Mesenchymal stem cell (in vitro differentiated cells and primary cell): ENCODE results near the gene TENM4.

Experiments
- DNase-seq: peaks from one replicate; pipeline ENCODE4 v3.0.0-alpha.2; 2013
- H2AFZ ChIP-seq: one replicate; pipeline ENCODE4 v1.6.1; 2013; ENCODE audit warnings: low read depth, mild to moderate bottlenecking, control low read depth, inconsistent platforms, low read length, moderate library complexity
- H2AK5ac ChIP-seq: 2 replicates; pipeline ENCODE4 v1.6.1; 2013; ENCODE audit warnings: low read length, moderate library complexity, mild to moderate bottlenecking, inconsistent platforms; ENCODE audit not compliant: severe bottlenecking
- H2BK120ac ChIP-seq: one replicate; pipeline ENCODE4 v1.6.1; 2013; ENCODE audit warnings: low read depth, mild to moderate bottlenecking, inconsistent platforms, low read length, moderate library complexity
- H2BK12ac ChIP-seq, 2 experiments: one replicate each; pipeline ENCODE4 v1.6.1; 2013; ENCODE audit warnings: inconsistent platforms in 2 of 2, low read length in 2 of 2, mild to moderate bottlenecking in 2 of 2, moderate library complexity in 2 of 2, control low read depth in 1 of 2
- H2BK15ac ChIP-seq: one replicate; pipeline ENCODE4 v1.6.1; 2013; ENCODE audit warnings: mild to moderate bottlenecking, low read depth, inconsistent platforms; ENCODE audit not compliant: poor library complexity, severe bottlenecking
- H2BK5ac ChIP-seq: 2 replicates; pipeline ENCODE4 v1.6.1; 2013; ENCODE audit warnings: low read depth, mild to moderate bottlenecking, low read length, control low read depth, inconsistent platforms; ENCODE audit not compliant: poor library complexity, severe bottlenecking
- H3K14ac ChIP-seq, 2 experiments: one replicate each; pipeline ENCODE4 v1.6.1; 2013; ENCODE audit warnings: inconsistent platforms in 2 of 2, low read length in 2 of 2, control low read depth in 1 of 2, mild to moderate bottlenecking in 1 of 2, moderate library complexity in 1 of 2
- H3K18ac ChIP-seq, 2 experiments: one replicate each; pipeline ENCODE4 v1.6.1; 2013; ENCODE audit warnings: inconsistent platforms in 2 of 2, low read length in 2 of 2, control low read depth in 1 of 2, low read depth in 1 of 2, mild to moderate bottlenecking in 1 of 2
- H3K23ac ChIP-seq, 2 experiments: one replicate each; pipeline ENCODE4 v1.6.1; 2013; ENCODE audit warnings: inconsistent platforms in 2 of 2, low read length in 2 of 2, mild to moderate bottlenecking in 2 of 2, moderate library complexity in 2 of 2, control low read depth in 1 of 2
- H3K27ac ChIP-seq: 2 replicates; pipeline ENCODE4 v1.5.1; 2013; ENCODE audit warnings: mild to moderate bottlenecking, moderate library complexity, low read length, control low read depth, inconsistent platforms; ENCODE audit not compliant: poor library complexity, severe bottlenecking
- H3K27me3 ChIP-seq, 2 experiments: 2 replicates each; pipeline versions ENCODE4 v1.6.1 to v1.7.0; 2013; ENCODE audit warnings: low read length in 2 of 2, mild to moderate bottlenecking in 2 of 2, moderate library complexity in 2 of 2, control low read depth in 1 of 2, inconsistent platforms in 1 of 2; ENCODE audit not compliant: control insufficient read depth in 1 of 2, insufficient read depth in 1 of 2
- H3K36me3 ChIP-seq, 2 experiments: 2 replicates each; pipeline versions ENCODE4 v1.6.1 to v1.7.0; 2013; ENCODE audit warnings: low read length in 2 of 2, control low read depth in 1 of 2, inconsistent platforms in 1 of 2, low read depth in 1 of 2, mild to moderate bottlenecking in 1 of 2; ENCODE audit not compliant: insufficient read depth in 2 of 2, control insufficient read depth in 1 of 2
- H3K4ac ChIP-seq, 2 experiments: one replicate each; pipeline ENCODE4 v1.6.1; 2013; ENCODE audit warnings: inconsistent platforms in 2 of 2, low read length in 2 of 2, mild to moderate bottlenecking in 2 of 2, moderate library complexity in 2 of 2, control low read depth in 1 of 2, low read depth in 1 of 2
- H3K4me1 ChIP-seq: 2 replicates; pipeline ENCODE4 v1.6.1; 2013; ENCODE audit warnings: low read depth, low read length, control low read depth; ENCODE audit not compliant: control insufficient read depth, insufficient read depth
- H3K4me2 ChIP-seq: 2 replicates; pipeline ENCODE4 v1.6.1; 2013; ENCODE audit warnings: low read length, mild to moderate bottlenecking, inconsistent platforms; ENCODE audit not compliant: poor library complexity, severe bottlenecking
- H3K4me3 ChIP-seq, 2 experiments: 2 replicates each; pipeline versions ENCODE4 v1.5.1 to v1.7.0; 2013; ENCODE audit warnings: low read length in 2 of 2, mild to moderate bottlenecking in 2 of 2, control low read depth in 1 of 2, low read depth in 1 of 2; ENCODE audit not compliant: insufficient read depth in 1 of 2
- H3K79me1 ChIP-seq: replicated peaks from 2 replicates; pipeline ENCODE4 v1.6.1; 2013; ENCODE audit warnings: mild to moderate bottlenecking, control low read depth, low read length, inconsistent platforms; ENCODE audit not compliant: poor library complexity, severe bottlenecking
- H3K9ac ChIP-seq: 2 replicates; pipeline ENCODE4 v1.7.0; 2013; ENCODE audit warnings: mild to moderate bottlenecking, low read length, moderate library complexity
- H3K9me3 ChIP-seq: 2 replicates; pipeline ENCODE4 v1.7.0; 2013; ENCODE audit warnings: mild to moderate bottlenecking, low read length; ENCODE audit not compliant: control insufficient read depth
- H4K8ac ChIP-seq: one replicate; pipeline ENCODE4 v1.6.1; 2013; ENCODE audit warnings: inconsistent platforms, mild to moderate bottlenecking, low read length, moderate library complexity
- H4K91ac ChIP-seq: one replicate; pipeline ENCODE4 v1.6.1; 2013; ENCODE audit warnings: mild to moderate bottlenecking, low read length, inconsistent platforms
- WGBS: methylation state at CpG from one replicate; pipeline ENCODE4 v1.1.7; 2013; ENCODE audit warnings: mixed read lengths; 5-methylcytosine and 5-hydroxymethylcytosine counted together

Gene TENM4

DNA sequence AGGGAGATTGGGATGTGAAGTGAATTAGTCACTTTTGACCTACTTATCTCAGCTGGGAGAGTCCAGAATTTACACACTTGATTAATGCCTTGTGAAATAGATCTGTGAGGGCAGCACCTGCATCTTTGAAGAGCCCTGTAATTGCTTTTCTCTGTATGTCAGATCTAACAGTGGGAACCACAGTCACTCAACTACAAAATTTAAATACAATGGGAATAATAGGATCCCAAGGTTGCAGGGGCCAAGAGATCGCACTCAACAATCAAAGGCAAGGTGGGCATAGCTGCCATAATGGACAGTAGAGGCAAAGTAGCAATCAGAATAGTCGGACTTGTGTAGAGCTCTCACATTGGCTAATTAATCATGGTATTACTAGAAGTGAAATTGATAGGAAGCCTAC, 820.7 kb downstream of the TENM4 start:
- H2BK15ac ChIP-seq: no peak overlapping the region
- no peak overlapping the region for H4K8ac ChIP-seq
- H3K14ac ChIP-seq: no peak overlapping the region
- H3K23ac ChIP-seq: no peak overlapping the region
- H3K9ac ChIP-seq: no peak overlapping the region
- no peak overlapping the region for H4K91ac ChIP-seq
- H3K4me1 ChIP-seq: no peaks in the 10 kb centered on the region
- 67% methylated on average over 1 of the region's 2 CpGs for WGBS
- H3K27me3 ChIP-seq: no peaks in the 10 kb centered on the region
- H3K36me3 ChIP-seq: no peaks in the 10 kb centered on the region
- H2BK120ac ChIP-seq: no peak overlapping the region
- no peak overlapping the region for H3K18ac ChIP-seq
- no peak overlapping the region for H3K4ac ChIP-seq
- DNase-seq: no peak
- H2AK5ac ChIP-seq: no peak overlapping the region
- H2BK12ac ChIP-seq: no peak overlapping the region
- no peak overlapping the region for H2BK5ac ChIP-seq
- no peak overlapping the region for H3K4me2 ChIP-seq
- H3K79me1 ChIP-seq: no peaks in the 10 kb centered on the region
- no peak overlapping the region for H3K4me3 ChIP-seq
- peaks cover 27% of the 10 kb centered on the region for H3K9me3 ChIP-seq
- H3K27ac ChIP-seq: no peak overlapping the region
- no peak overlapping the region for H2AFZ ChIP-seq

DNA sequence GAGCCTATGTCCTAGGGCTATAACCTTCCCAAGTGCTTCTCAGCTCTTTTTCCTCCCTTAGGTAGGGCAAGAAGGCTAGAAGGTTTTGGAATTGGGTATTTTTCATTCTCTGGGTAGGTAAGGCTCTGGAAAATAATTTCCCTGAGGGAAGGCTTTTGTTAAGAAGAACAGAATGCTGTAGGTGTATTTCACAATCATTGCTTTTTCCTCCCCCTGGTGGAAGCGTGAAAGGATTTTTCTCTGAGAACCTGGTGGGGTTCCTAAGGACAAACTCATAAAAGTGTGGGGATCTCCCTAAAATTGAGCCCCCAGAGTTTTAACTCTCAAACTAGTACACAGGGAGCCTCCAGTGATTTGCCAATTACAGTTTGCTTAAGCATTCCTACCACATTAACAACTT, 825.1 kb downstream of the TENM4 start:
- Histone ChIP-seq H3K27me3 (peaks cover 0 to 4% of the 10 kb centered on the region in 2 experiments), H3K9ac (no peak overlapping the region), H2BK120ac (no peak overlapping the region), H3K14ac (no peak overlapping the region), H4K91ac (no peak overlapping the region), H3K79me1 (no peaks in the 10 kb centered on the region), H2AFZ (no peak overlapping the region), H2BK5ac (no peak overlapping the region), H3K36me3 (no peaks in the 10 kb centered on the region), H4K8ac (no peak overlapping the region), H3K18ac (no peak overlapping the region), H3K9me3 (peaks cover 22% of the 10 kb centered on the region), H3K27ac (no peak overlapping the region), H2BK12ac (no peak overlapping the region), H3K4ac (no peak overlapping the region), H2AK5ac (no peak overlapping the region), H3K4me1 (no peaks in the 10 kb centered on the region), H3K23ac (no peak overlapping the region), H2BK15ac (no peak overlapping the region), H3K4me3 (no peak overlapping the region), H3K4me2 (no peak overlapping the region)
- 80% methylated on average over 1 of the region's 1 CpG for WGBS
- DNase-seq: no peak

DNA sequence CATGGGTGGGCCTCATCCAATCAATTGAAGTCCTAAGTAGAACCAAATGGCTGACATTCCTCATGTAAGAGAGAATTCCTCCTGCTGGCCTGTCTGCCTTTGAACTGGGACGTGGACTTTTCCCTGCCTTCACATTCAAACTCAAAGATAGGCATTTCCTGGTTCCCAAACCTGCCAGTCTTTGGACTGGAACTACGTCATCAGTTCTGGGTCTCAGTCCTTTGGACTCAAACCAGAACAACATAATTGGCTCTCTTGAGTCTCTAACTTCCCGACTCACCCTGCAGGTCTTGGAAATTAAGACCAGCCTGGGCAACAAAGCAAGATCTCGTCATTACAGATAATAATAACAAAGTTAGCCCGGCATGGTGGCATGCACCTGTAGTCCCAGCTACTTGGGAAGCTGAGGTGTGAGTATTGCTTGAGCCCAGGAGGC, 827.4 kb downstream of the TENM4 start:
- Histone ChIP-seq H3K79me1 (no peaks in the 10 kb centered on the region), H3K27me3 (peaks cover 0 to 4% of the 10 kb centered on the region in 2 experiments), H2AFZ (no peak overlapping the region), H3K4me3 (no peak overlapping the region), H3K4me1 (no peaks in the 10 kb centered on the region), H3K27ac (no peak overlapping the region), H3K36me3 (no peaks in the 10 kb centered on the region), H3K23ac (no peak overlapping the region), H3K14ac (no peak overlapping the region), H4K91ac (no peak overlapping the region), H4K8ac (no peak overlapping the region), H3K4me2 (no peak overlapping the region), H2AK5ac (no peak overlapping the region), H2BK12ac (no peak overlapping the region), H3K9ac (no peak overlapping the region), H3K18ac (no peak overlapping the region), H3K9me3 (peaks cover 5% of the 10 kb centered on the region), H2BK15ac (no peak overlapping the region), H3K4ac (no peak overlapping the region), H2BK120ac (no peak overlapping the region), H2BK5ac (no peak overlapping the region)
- 66% methylated on average over 5 of the region's 5 CpGs for WGBS
- DNase-seq: no peak

DNA sequence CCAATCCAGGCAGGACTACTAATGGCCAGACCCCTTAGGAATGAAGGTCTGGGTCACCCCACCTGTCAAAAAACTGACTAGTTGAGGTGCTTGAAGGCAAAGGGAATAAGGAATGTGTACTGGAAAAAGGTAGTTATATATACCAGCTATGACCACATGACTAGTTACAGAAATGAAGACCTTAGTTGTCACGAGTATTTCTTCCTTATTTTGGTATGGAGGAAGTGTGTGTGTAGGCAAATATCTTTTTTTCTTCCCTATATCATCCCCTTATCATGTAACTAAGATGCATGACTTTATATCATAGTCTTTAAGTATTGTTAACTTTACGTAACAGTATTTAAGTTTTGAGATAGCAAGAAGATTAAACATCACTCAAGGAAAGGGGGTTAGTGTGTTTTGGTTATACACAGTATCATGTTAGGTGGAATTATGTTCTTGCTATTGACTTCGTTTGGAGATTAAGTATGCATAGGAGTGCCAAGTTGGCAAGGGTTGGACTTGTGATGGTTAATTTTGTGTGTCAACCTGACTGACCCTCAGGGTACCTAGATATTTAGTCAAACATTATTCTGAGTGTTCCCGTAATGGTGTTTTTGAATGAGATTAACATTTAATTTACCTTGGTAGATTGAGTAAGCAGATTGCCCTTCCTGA, 828.0 kb downstream of the TENM4 start:
- Histone ChIP-seq H3K27me3 (peaks cover 0 to 4% of the 10 kb centered on the region in 2 experiments), H3K4ac (no peak overlapping the region), H3K27ac (no peak overlapping the region), H3K18ac (no peak overlapping the region), H2AFZ (no peak overlapping the region), H3K36me3 (no peaks in the 10 kb centered on the region), H4K8ac (no peak overlapping the region), H3K4me2 (no peak overlapping the region), H2BK5ac (no peak overlapping the region), H2BK12ac (no peak overlapping the region), H2AK5ac (no peak overlapping the region), H3K14ac (no peak overlapping the region), H3K79me1 (no peaks in the 10 kb centered on the region), H2BK15ac (no peak overlapping the region), H3K9me3 (peaks cover under 1% of the 10 kb centered on the region), H3K4me3 (no peak overlapping the region), H3K4me1 (no peaks in the 10 kb centered on the region), H3K23ac (no peak overlapping the region), H2BK120ac (no peak overlapping the region), H3K9ac (no peak overlapping the region), H4K91ac (no peak overlapping the region)
- no peak for DNase-seq
- WGBS: 83% methylated on average over 3 of the region's 4 CpGs
